HepG2 (cell line): ENCODE measurements around the gene NME2. TPM values are rescaled to one million over a fixed set of nuclear protein-coding genes. Genes with fewer than 3 reads are reported as not detected.

Source experiments
- CCDC6 ChIP-seq: sonication (generic); formaldehyde crosslinking; IDR thresholded peaks from 2 replicates; pipeline ENCODE4 v1.8.1; 2022; ENCODE audit warnings: mild to moderate bottlenecking, missing genetic modification reagents, moderate library complexity
- KIAA2018 ChIP-seq: sonication (generic); formaldehyde crosslinking; IDR thresholded peaks from 2 replicates; pipeline ENCODE4 v1.5.0; 2020; ENCODE audit warnings: mild to moderate bottlenecking, missing genetic modification reagents, borderline replicate concordance
- MBNL3 ChIP-seq: fragments of 250-450 bp; sonication (Bioruptor Pico); conservative IDR thresholded peaks from 2 replicates; pipeline ENCODE4 v1.8.0; 2022; ENCODE audit warnings: mild to moderate bottlenecking, inconsistent platforms
- ONECUT2 ChIP-seq: sonication (generic); formaldehyde crosslinking; IDR thresholded peaks from 2 replicates; pipeline ENCODE4 v1.4.0; 2020; ENCODE audit warnings: missing genetic modification reagents
- PAF1 ChIP-seq: IDR thresholded peaks from 2 replicates; pipeline ENCODE4 v1.6.1; 2016; ENCODE audit warnings: missing genetic modification reagents, missing compliant biosample characterization
- PHF21A ChIP-seq: sonication (generic); formaldehyde crosslinking; IDR thresholded peaks from 2 replicates; pipeline ENCODE4 v1.5.0; 2020; ENCODE audit warnings: mild to moderate bottlenecking, missing genetic modification reagents
- ZNF350 ChIP-seq: sonication (generic); formaldehyde crosslinking; IDR thresholded peaks from 2 replicates; pipeline ENCODE4 v1.4.0; 2020; ENCODE audit warnings: mild to moderate bottlenecking, low read depth, missing genetic modification reagents, borderline replicate concordance
- ZNF546 ChIP-seq: sonication (generic); formaldehyde crosslinking; conservative IDR thresholded peaks from 2 replicates; pipeline ENCODE4 v1.8.1; 2023; ENCODE audit warnings: mild to moderate bottlenecking, missing genetic modification reagents
- ZNF646 ChIP-seq: sonication (generic); formaldehyde crosslinking; IDR thresholded peaks from 2 replicates; pipeline ENCODE4 v1.9.0; 2021; ENCODE audit warnings: mild to moderate bottlenecking, missing genetic modification reagents
- ZNF652 ChIP-seq: IDR thresholded peaks from 2 replicates; pipeline ENCODE4 v1.6.1; 2016; ENCODE audit warnings: low read depth, borderline replicate concordance
- ZNF670 ChIP-seq: sonication (generic); formaldehyde crosslinking; IDR thresholded peaks from 2 replicates; pipeline ENCODE4 v1.8.0; 2022; ENCODE audit warnings: mild to moderate bottlenecking, missing genetic modification reagents, borderline replicate concordance
- ZNF75D ChIP-seq: sonication (generic); formaldehyde crosslinking; IDR thresholded peaks from 2 replicates; pipeline ENCODE4 v1.8.1; 2023; ENCODE audit warnings: missing genetic modification reagents, mild to moderate bottlenecking, borderline replicate concordance
- polyA plus RNA-seq, 8 experiments: library from polyadenylated mRNA; depleted of rRNA in 3 of 8; stranded (reverse) in 7 of 8; unstranded in 1 of 8; fragments of >200 nt; fragmentation: Illumina TruSeq in 4 of 8; extraction: Trizol in 4 of 8; gene quantifications; 2 replicates each; pipeline versions ENCODE4 v1.2.1 to v1.2.3, GENCODE V29; 2011 to 2016; ENCODE audit warnings: low read depth in 4 of 8, missing spikeins in 1 of 8, mixed read lengths in 1 of 8; ENCODE audit not compliant: insufficient read depth in 1 of 8
- total RNA-seq, 5 experiments: library from RNA; depleted of rRNA; stranded (reverse); fragments of >200 nt; fragmentation: Illumina TruSeq; extraction: Trizol; gene quantifications; 2 replicates each; pipeline ENCODE4 v1.2.3, GENCODE V29; 2016; ENCODE audit warnings: low read depth in 1 of 5
- TF ChIP-seq, protein P1 (sequence below): sonication (generic); formaldehyde crosslinking; IDR thresholded peaks from 2 replicates; pipeline ENCODE4 v1.4.0; 2020; ENCODE audit warnings: missing genetic modification reagents

NME2 gene
- total and polyA plus RNA-seq, 2 of the 13 experiments (the other 11 are each of a cell fraction or from before 2014, with no cell fraction given): 790 to 1,213 TPM

GRCh38 chr17:51153210-51154072 is 12.8 kb upstream of the NME2 start, which contains the start of gene NME1 (continued):
- peak; percentile 99 for TF ChIP-seq ZNF670 (CRISPR knock-in tag)
- peak; percentile 96 for TF ChIP-seq PHF21A
- peak; percentile 72 for TF ChIP-seq ONECUT2 (CRISPR knock-in tag)
- no peak for TF ChIP-seq PAF1
- TF ChIP-seq KIAA2018 (CRISPR knock-in tag): peak; percentile 62; the same call in 1 of the 2 replicates
- TF ChIP-seq, protein P1, sequence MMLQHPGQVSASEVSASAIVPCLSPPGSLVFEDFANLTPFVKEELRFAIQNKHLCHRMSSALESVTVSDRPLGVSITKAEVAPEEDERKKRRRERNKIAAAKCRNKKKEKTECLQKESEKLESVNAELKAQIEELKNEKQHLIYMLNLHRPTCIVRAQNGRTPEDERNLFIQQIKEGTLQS (CRISPR knock-in tag): peak; percentile 88
- peak; percentile 73; the same call in 1 of the 2 replicates for TF ChIP-seq ZNF546 (CRISPR knock-in tag)
- peak; percentile 100 for TF ChIP-seq ZNF350 (CRISPR knock-in tag)
- TF ChIP-seq MBNL3: no peak
- peak; percentile 86; the same call in 1 of the 2 replicates for TF ChIP-seq ZNF75D
- peak; percentile 65 for TF ChIP-seq ZNF646 (CRISPR knock-in tag)
- peak; percentile 98 for TF ChIP-seq CCDC6
- peak; percentile 79; the same call in 1 of the 2 replicates for TF ChIP-seq ZNF652 (CRISPR knock-in tag)
